GM18867 (cell line): ENCODE measurements around the gene CPT1A.

Experiments used
- ATAC-seq: cut with Tn5 transposase; IDR thresholded peaks from one replicate; pipeline ENCODE4 v1.9.1; 2021; ENCODE audit warnings: mild to moderate bottlenecking, moderate library complexity; ENCODE audit not compliant: unreplicated experiment

CPT1A gene

GRCh38 chr11:68762481-68762880, 79.2 kb downstream of the CPT1A start:
- ATAC-seq: no peak

GRCh38 chr11:68761801-68762200, 79.9 kb downstream of the CPT1A start:
- no peak for ATAC-seq

DNA sequence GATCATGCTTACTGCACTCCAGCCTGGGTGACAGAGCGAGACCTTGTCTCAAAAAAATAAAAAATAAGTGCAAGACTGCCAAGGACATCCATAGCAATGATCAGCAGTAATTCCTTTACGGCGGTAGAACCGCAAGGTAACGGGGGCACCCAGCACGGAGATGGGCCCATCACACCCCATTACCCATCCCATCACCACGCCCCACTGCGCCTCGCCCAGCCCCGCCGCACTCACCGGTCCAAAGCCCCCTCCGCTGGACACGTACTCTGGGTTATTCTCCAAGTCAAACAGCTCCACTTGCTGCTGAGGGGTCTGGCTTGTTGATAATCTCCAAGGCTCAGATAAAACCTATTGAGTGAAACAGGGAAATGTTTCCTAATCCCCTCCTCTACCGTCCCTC, 81.7 kb downstream of the CPT1A start:
- ATAC-seq: no peak

DNA sequence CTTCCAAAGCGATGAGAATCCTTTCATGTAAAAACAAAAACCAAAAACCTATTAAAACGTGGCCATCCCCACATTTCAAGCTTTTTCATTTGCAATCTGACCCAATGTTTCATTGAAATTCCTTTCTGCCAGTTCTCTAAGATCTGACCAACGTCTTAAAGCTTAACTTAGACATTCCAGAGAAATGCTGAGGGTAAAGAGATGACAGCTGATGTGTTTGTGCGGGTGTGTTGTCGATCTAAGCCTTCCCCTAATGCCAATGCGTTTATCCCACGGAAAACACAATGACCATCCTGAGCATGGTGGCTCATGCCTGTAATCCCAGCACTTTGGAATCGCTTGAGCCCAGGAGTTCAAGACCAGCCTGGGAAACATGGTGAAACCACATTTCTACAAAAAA, 84.0 kb downstream of the CPT1A start:
- no peak for ATAC-seq

GRCh38 chr11:68756171-68756766, 85.4 kb downstream of the CPT1A start:
- ATAC-seq: no peak

- no peak for ATAC-seq
Measured at GRCh38 chr11:68753300-68753699, 88.4 kb downstream of the CPT1A start.

- peak; percentile 66 for ATAC-seq
Measured at GRCh38 chr11:68751331-68751856, 90.3 kb downstream of the CPT1A start, which contains the start of gene TESMIN. TESMIN (minus strand) TSS chr11:68751520; CDS start chr11:68750660, 860 bp downstream.

GRCh38 chr11:68751004-68751325, 90.8 kb downstream of the CPT1A start:
- ATAC-seq: no peak

- no peak for ATAC-seq
Measured at GRCh38 chr11:68750195-68751003, 91.3 kb downstream of the CPT1A start.

DNA sequence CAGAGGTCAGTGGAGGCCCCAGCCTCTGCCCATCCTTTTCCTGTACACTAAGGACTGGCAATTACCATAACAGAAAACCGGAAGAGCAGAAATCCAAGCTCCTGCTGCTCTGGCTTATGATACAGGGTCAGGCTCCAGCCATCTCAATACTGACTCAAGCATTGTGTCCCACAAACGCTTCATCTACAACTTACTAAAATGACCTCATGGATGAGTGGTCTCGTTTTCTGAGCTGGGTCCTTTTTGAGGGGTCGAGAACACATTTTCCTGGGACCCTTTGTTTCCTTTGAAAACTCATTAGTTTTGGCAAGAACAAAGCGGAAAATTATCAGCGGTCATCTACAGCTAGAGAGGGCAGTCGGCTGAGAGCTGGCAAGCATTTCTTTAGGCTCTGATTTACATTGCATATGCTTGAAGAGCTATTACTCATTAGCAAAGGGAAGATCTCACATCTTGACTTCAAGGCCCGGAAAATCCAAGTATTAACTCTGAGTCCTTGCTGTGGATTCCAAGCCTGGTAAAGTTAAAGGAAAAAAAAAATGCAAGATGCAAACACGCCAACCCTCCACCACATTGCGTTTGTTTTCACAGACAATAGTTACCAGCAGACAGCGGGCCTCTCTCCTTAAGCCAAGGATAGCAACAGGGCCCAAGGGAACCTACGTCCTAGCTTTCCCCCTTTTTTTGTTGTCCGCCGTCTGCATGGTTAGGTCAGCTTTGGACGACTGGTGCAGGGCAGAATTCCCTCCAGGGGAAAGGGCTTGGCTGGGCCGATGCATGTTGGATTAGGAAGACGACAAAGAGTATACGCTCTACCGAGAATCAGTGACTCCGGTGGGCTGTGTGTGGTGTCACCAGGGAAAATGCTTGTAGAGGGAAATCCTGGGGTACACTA, 92.2 kb downstream of the CPT1A start:
- ATAC-seq: no peak

GRCh38 chr11:68748061-68748460, 93.7 kb downstream of the CPT1A start:
- no peak for ATAC-seq

DNA sequence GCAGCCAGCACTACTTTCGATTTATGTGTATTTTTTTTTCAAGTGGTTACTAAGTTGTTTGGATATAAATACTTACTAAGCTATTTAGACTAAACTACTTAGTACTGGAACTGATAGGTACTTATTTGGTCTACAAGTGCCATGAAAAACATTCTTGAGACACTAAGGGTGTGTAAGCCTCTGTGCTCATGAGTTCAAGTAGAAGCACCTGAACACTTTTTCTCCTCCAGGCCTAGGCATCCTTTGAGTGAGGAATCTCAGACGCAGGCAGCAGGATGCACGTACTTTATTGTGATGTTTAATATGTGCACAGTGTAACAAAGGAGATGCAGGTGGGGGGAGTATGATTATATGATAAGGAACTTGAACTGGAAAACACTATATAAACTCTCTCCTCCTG, 98.2 kb downstream of the CPT1A start:
- no peak for ATAC-seq

DNA sequence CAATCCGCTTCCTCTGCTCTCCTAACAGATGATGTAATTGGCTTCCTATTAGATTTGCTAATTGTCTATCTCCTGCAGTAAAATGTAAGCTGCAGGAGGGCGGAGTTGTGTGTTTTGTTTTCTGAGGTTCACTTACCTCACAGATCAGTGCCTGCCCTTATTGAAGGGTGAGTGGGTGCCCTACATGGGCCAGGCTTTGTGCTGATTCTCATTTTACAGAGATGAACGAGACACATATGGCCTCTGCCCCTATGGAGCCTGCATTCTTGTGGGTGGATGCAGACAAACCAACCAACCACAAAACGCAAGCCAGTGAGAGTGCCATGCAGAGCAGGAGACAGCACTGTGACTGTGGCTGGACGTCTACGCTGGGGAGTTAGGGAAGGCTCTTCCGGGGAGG, 100.3 kb downstream of the CPT1A start:
- ATAC-seq: no peak

GRCh38 chr11:68735646-68736045, 106.1 kb downstream of the CPT1A start:
- ATAC-seq: no peak

GRCh38 chr11:68735125-68735524, 106.6 kb downstream of the CPT1A start:
- ATAC-seq: no peak

GRCh38 chr11:68734111-68734510, 107.6 kb downstream of the CPT1A start:
- ATAC-seq: no peak

- ATAC-seq: no peak
Measured at GRCh38 chr11:68727783-68728182, 113.9 kb downstream of the CPT1A start.

DNA sequence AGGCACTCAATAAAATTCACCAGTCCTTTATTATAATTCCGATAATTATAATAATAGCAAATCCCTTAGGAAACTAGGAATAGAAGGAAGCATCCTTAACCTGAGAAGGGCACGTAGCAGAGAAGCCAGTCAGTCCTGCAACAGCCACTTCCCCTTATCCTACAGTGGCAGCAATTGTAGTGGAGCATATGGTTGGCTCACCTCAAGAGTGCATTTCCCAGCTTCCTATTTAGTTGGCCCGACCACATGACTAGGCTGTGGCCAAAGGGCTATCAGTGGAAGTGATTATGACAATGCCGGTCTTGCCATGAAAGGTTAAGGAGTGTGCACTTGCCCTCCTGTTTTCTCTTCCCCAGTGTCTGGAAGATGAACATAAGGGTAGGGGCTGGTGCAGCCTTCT, 117.4 kb downstream of the CPT1A start:
- ATAC-seq: no peak

GRCh38 chr11:68722143-68722542, 119.6 kb downstream of the CPT1A start:
- ATAC-seq: no peak

DNA sequence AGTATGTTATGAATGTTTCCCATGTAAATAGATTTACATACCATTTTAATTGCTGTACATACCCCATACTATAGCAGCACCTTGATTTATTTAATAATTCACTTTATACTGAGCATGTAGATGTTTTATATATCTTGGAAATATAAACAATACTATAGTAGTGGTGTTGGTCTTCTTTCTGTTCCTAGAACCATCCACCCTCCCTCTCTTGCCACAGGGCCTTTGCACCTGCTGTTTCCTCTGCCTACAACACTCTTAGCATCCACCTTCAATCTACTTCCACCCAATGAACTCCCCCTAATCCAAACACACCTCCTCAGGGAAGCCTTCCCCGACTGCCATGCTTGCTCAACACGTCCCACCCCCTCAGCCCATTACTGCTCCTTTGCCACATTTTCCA, 120.6 kb downstream of the CPT1A start:
- ATAC-seq: no peak

GRCh38 chr11:68715456-68716122, 126.1 kb downstream of the CPT1A start:
- ATAC-seq: no peak
